ENCODE results near the gene SIL1. TPM values are rescaled to one million over a fixed set of nuclear protein-coding genes. Genes with fewer than 3 reads are reported as not detected.

SIL1 gene
- total and polyA plus RNA-seq, 9 of the 15 experiments (the other 6 are each of a cell fraction or from before 2014, with no cell fraction given): 1.3 to 30.5 (median 18.1) TPM

DNA sequence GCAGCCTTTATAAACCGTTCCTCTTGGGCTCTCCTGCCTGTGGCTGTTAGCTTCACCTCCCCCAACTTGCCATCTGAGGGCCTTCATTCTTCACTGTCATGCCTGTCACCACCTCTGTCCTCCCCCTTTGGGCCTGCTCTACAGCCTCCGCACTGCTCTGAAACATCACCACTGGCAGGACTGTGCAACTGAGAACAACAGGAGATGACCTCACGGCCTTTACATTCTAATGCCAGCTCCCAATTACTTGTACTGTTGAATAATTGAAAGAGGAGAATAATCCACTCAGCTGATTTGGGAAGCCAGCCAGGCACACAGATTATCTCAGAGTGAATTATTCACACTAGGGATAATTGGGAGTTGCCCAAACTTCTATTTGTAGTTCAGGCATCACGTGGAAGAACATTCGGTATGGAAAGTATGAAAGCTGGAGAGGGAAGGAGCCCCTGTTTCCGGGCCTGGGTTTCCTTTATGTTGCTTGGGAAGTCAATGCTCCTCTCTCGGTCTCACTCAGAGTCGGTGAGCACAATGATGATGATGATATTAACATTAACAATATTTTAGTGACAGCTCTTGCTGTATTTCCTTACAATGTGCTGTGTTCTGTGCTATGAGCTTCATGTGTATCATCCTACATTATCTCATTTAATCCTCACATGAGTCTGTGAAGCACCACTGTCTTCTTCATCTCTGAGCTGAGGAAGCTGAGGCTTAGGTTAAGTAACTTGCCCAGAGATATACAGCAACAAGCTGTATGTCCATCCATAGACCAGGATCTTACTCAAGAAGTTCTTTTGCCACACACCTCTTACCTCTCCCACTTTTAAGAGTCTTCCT lies 223.7 kb downstream of the SIL1 start (continued):
- TF ChIP-seq, protein P1, sequence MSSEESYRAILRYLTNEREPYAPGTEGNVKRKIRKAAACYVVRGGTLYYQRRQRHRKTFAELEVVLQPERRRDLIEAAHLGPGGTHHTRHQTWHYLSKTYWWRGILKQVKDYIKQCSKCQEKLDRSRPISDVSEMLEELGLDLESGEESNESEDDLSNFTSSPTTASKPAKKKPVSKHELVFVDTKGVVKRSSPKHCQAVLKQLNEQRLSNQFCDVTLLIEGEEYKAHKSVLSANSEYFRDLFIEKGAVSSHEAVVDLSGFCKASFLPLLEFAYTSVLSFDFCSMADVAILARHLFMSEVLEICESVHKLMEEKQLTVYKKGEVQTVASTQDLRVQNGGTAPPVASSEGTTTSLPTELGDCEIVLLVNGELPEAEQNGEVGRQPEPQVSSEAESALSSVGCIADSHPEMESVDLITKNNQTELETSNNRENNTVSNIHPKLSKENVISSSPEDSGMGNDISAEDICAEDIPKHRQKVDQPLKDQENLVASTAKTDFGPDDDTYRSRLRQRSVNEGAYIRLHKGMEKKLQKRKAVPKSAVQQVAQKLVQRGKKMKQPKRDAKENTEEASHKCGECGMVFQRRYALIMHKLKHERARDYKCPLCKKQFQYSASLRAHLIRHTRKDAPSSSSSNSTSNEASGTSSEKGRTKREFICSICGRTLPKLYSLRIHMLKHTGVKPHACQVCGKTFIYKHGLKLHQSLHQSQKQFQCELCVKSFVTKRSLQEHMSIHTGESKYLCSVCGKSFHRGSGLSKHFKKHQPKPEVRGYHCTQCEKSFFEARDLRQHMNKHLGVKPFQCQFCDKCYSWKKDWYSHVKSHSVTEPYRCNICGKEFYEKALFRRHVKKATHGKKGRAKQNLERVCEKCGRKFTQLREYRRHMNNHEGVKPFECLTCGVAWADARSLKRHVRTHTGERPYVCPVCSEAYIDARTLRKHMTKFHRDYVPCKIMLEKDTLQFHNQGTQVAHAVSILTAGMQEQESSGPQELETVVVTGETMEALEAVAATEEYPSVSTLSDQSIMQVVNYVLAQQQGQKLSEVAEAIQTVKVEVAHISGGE (CRISPR knock-in tag; IDR thresholded peaks at IDR 0.05): peak in 1 of 3 experiments; percentile 36; a peak in 1 of 6 replicates
- TF ChIP-seq, protein P2, sequence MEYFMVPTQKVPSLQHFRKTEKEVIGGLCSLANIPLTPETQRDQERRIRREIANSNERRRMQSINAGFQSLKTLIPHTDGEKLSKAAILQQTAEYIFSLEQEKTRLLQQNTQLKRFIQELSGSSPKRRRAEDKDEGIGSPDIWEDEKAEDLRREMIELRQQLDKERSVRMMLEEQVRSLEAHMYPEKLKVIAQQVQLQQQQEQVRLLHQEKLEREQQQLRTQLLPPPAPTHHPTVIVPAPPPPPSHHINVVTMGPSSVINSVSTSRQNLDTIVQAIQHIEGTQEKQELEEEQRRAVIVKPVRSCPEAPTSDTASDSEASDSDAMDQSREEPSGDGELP (CRISPR knock-in tag; IDR thresholded peaks at IDR 0.05; ENCODE audit: borderline replicate concordance): peak; percentile 30; the same call in 1 of the 2 replicates
- TF ChIP-seq SMARCC2 (IDR thresholded peaks at IDR 0.05; ENCODE audit: low read depth) (no peak), MYBL2 (IDR thresholded peaks at IDR 0.05; ENCODE audit: low read depth) (no peak), MYBL2 (CRISPR knock-in tag; IDR thresholded peaks at IDR 0.05; ENCODE audit: borderline replicate concordance) (no peak), CBFA2T2 (conservative IDR thresholded peaks at IDR 0.05) (0 out of 2 replicates have a peak, but pooled peaks have one; percentile 7), NBN (IDR thresholded peaks at IDR 0.05; ENCODE audit: low read depth) (no peak), ZNF408 (CRISPR knock-in tag; IDR thresholded peaks at IDR 0.05; ENCODE audit: low read depth) (no peak), SMAD3 (CRISPR knock-in tag; conservative IDR thresholded peaks at IDR 0.05) (0 out of 2 replicates have a peak, but pooled peaks have one; percentile 19), BHLHE40 (IDR thresholded peaks at IDR 0.05; ENCODE audit: low read length) (peak; percentile 48; the same call in 1 of the 2 replicates), ZNF75A (CRISPR knock-in tag; IDR thresholded peaks at IDR 0.05) (no peak), MAFK (IDR thresholded peaks at IDR 0.05; ENCODE audit: low read length) (no peak), MEIS2 (IDR thresholded peaks at IDR 0.05; ENCODE audit: partially characterized antibody) (peak; percentile 99)
- TF ChIP-seq, protein P3, sequence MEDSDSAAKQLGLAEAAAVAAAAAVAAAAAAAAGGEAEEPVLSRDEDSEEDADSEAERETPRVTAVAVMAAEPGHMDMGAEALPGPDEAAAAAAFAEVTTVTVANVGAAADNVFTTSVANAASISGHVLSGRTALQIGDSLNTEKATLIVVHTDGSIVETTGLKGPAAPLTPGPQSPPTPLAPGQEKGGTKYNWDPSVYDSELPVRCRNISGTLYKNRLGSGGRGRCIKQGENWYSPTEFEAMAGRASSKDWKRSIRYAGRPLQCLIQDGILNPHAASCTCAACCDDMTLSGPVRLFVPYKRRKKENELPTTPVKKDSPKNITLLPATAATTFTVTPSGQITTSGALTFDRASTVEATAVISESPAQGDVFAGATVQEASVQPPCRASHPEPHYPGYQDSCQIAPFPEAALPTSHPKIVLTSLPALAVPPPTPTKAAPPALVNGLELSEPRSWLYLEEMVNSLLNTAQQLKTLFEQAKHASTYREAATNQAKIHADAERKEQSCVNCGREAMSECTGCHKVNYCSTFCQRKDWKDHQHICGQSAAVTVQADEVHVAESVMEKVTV (CRISPR knock-in tag; IDR thresholded peaks at IDR 0.05): 0 out of 2 replicates have a peak, but pooled peaks have one; percentile 6
- TF ChIP-seq, protein P4, sequence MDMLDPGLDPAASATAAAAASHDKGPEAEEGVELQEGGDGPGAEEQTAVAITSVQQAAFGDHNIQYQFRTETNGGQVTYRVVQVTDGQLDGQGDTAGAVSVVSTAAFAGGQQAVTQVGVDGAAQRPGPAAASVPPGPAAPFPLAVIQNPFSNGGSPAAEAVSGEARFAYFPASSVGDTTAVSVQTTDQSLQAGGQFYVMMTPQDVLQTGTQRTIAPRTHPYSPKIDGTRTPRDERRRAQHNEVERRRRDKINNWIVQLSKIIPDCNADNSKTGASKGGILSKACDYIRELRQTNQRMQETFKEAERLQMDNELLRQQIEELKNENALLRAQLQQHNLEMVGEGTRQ (CRISPR knock-in tag; IDR thresholded peaks at IDR 0.05): no peak
- TF ChIP-seq, protein P5, sequence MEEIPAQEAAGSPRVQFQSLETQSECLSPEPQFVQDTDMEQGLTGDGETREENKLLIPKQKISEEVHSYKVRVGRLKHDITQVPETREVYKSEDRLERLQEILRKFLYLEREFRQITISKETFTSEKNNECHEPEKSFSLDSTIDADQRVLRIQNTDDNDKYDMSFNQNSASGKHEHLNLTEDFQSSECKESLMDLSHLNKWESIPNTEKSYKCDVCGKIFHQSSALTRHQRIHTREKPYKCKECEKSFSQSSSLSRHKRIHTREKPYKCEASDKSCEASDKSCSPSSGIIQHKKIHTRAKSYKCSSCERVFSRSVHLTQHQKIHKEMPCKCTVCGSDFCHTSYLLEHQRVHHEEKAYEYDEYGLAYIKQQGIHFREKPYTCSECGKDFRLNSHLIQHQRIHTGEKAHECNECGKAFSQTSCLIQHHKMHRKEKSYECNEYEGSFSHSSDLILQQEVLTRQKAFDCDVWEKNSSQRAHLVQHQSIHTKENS (CRISPR knock-in tag; IDR thresholded peaks at IDR 0.05): no peak
- TF ChIP-seq, protein P6, sequence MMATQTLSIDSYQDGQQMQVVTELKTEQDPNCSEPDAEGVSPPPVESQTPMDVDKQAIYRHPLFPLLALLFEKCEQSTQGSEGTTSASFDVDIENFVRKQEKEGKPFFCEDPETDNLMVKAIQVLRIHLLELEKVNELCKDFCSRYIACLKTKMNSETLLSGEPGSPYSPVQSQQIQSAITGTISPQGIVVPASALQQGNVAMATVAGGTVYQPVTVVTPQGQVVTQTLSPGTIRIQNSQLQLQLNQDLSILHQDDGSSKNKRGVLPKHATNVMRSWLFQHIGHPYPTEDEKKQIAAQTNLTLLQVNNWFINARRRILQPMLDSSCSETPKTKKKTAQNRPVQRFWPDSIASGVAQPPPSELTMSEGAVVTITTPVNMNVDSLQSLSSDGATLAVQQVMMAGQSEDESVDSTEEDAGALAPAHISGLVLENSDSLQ (IDR thresholded peaks at IDR 0.05): peak; percentile 93
